Trophoblast cell (in vitro differentiated cells and primary cell): ENCODE results near the gene HOMER3.

Source experiments
- DNase-seq, 2 donors: peaks; one replicate each; pipeline ENCODE4 v3.0.0-alpha.2; 2016
- H2AFZ ChIP-seq: 2 replicates; pipeline ENCODE4 v1.6.1; 2013; ENCODE audit warnings: low read length, moderate library complexity, mild to moderate bottlenecking; ENCODE audit not compliant: insufficient read depth, poor library complexity
- H2AK5ac ChIP-seq: 2 replicates; pipeline ENCODE4 v1.6.1; 2013; ENCODE audit warnings: mild to moderate bottlenecking, low read length
- H2BK120ac ChIP-seq: 2 replicates; pipeline ENCODE4 v1.6.1; 2013; ENCODE audit warnings: low read length, mild to moderate bottlenecking, moderate library complexity; ENCODE audit not compliant: insufficient read depth, poor library complexity
- H2BK12ac ChIP-seq: 2 replicates; pipeline ENCODE4 v1.6.1; 2013; ENCODE audit warnings: mild to moderate bottlenecking, low read length, moderate library complexity
- H2BK5ac ChIP-seq: 2 replicates; pipeline ENCODE4 v1.6.1; 2013; ENCODE audit warnings: low read length, low read depth, moderate library complexity, mild to moderate bottlenecking; ENCODE audit not compliant: poor library complexity
- H3K14ac ChIP-seq: 2 replicates; pipeline ENCODE4 v1.6.1; 2013; ENCODE audit warnings: mild to moderate bottlenecking, low read length
- H3K18ac ChIP-seq: 2 replicates; pipeline ENCODE4 v1.6.1; 2013; ENCODE audit warnings: mild to moderate bottlenecking, low read length
- H3K23ac ChIP-seq: 2 replicates; pipeline ENCODE4 v1.6.1; 2013; ENCODE audit warnings: low read length
- H3K27ac ChIP-seq: 2 replicates; pipeline ENCODE4 v1.5.1; 2013; ENCODE audit warnings: low read depth, mild to moderate bottlenecking, inconsistent platforms, low read length, moderate library complexity
- H3K27me3 ChIP-seq: 2 replicates; pipeline ENCODE4 v1.6.1; 2013; ENCODE audit warnings: inconsistent platforms, mild to moderate bottlenecking, low read length, moderate library complexity; ENCODE audit not compliant: insufficient read depth
- H3K36me3 ChIP-seq, 2 experiments: 1 replicate in 1 of 2; 2 replicates in 1 of 2; pipeline ENCODE4 v1.6.1; 2013; ENCODE audit warnings: low read length in 2 of 2, mild to moderate bottlenecking in 2 of 2, moderate library complexity in 1 of 2; ENCODE audit not compliant: insufficient read depth in 2 of 2, control insufficient read depth in 1 of 2
- H3K4ac ChIP-seq: 2 replicates; pipeline ENCODE4 v1.6.1; 2013; ENCODE audit warnings: low read depth, mild to moderate bottlenecking, low read length, moderate library complexity
- H3K4me1 ChIP-seq, 2 experiments: 1 replicate in 1 of 2; 2 replicates in 1 of 2; pipeline ENCODE4 v1.6.1; 2013; ENCODE audit warnings: low read length in 2 of 2, mild to moderate bottlenecking in 2 of 2, moderate library complexity in 1 of 2; ENCODE audit not compliant: insufficient read depth in 2 of 2, control insufficient read depth in 1 of 2
- H3K4me2 ChIP-seq: 2 replicates; pipeline ENCODE4 v1.6.1; 2013; ENCODE audit warnings: inconsistent platforms, mild to moderate bottlenecking, low read length, moderate library complexity
- H3K4me3 ChIP-seq: 2 replicates; pipeline ENCODE4 v1.5.1; 2013; ENCODE audit warnings: mild to moderate bottlenecking, low read depth, low read length, inconsistent platforms
- H3K79me1 ChIP-seq: one replicate; pipeline ENCODE4 v1.6.1; 2013; ENCODE audit warnings: low read length
- H3K79me2 ChIP-seq: 2 replicates; pipeline ENCODE4 v1.6.1; 2013; ENCODE audit warnings: low read length, mild to moderate bottlenecking; ENCODE audit not compliant: control insufficient read depth, insufficient read depth, poor library complexity
- H3K9ac ChIP-seq: 2 replicates; pipeline ENCODE4 v1.6.1; 2013; ENCODE audit warnings: mild to moderate bottlenecking, low read length
- H3K9me3 ChIP-seq: 2 replicates; pipeline ENCODE4 v1.6.1; 2013; ENCODE audit warnings: low read depth, mild to moderate bottlenecking, control low read depth, inconsistent platforms, low read length; ENCODE audit not compliant: insufficient read depth
- H4K12ac ChIP-seq: 2 replicates; pipeline ENCODE4 v1.6.1; 2013; ENCODE audit warnings: low read depth, mild to moderate bottlenecking, low read length, moderate library complexity
- H4K8ac ChIP-seq: 2 replicates; pipeline ENCODE4 v1.6.1; 2013; ENCODE audit warnings: low read depth, mild to moderate bottlenecking, low read length, moderate library complexity
- H4K91ac ChIP-seq: one replicate; pipeline ENCODE4 v1.6.1; 2013; ENCODE audit warnings: low read depth, mild to moderate bottlenecking, low read length, moderate library complexity
- WGBS: extraction: QIAGEN DNeasy Blood & Tissue Kit; methylation state at CpG from one replicate; pipeline ENCODE4 v1.1.7; 2013; ENCODE audit warnings: missing lambda C conversion rate; ENCODE audit not compliant: insufficient read length, insufficient coverage; ENCODE audit errors: extremely low coverage; 5-methylcytosine and 5-hydroxymethylcytosine counted together

HOMER3 gene

GRCh38 chr19:18897094-18898029, 43.7 kb downstream of the HOMER3 start:
- no peak overlapping the region for H2BK5ac ChIP-seq
- peaks cover 7 to 11% of the 10 kb centered on the region in 2 experiments for H3K4me1 ChIP-seq
- H4K8ac ChIP-seq: no peak overlapping the region
- no peak for DNase-seq
- no peak overlapping the region for H3K4ac ChIP-seq
- H2BK12ac ChIP-seq: no peak overlapping the region
- H3K27ac ChIP-seq: no peak overlapping the region
- no peak overlapping the region for H3K9ac ChIP-seq
- H2AK5ac ChIP-seq: no peak overlapping the region
- peaks cover 9% of the 10 kb centered on the region for H3K9me3 ChIP-seq
- no CpG with 5 or more reads among the region's 25 CpGs for WGBS
- peaks cover 6% of the 10 kb centered on the region for H3K27me3 ChIP-seq
- no peak overlapping the region for H3K4me2 ChIP-seq
- H3K4me3 ChIP-seq: peak overlapping the region; percentile 43
- H3K18ac ChIP-seq: no peak overlapping the region
- no peak overlapping the region for H2BK120ac ChIP-seq
- H4K91ac ChIP-seq: no peak overlapping the region
- H3K14ac ChIP-seq: no peak overlapping the region
- H3K79me1 ChIP-seq: peaks cover 2% of the 10 kb centered on the region
- H3K23ac ChIP-seq: no peak overlapping the region
- no peak overlapping the region for H4K12ac ChIP-seq
- no peaks in the 10 kb centered on the region for H3K79me2 ChIP-seq
- H2AFZ ChIP-seq: no peak overlapping the region
- H3K36me3 ChIP-seq: peaks cover 23 to 29% of the 10 kb centered on the region in 2 experiments

- Histone ChIP-seq H3K4ac (no peak overlapping the region), H3K36me3 (peaks cover 22 to 29% of the 10 kb centered on the region in 2 experiments), H2BK12ac (no peak overlapping the region), H3K79me1 (peaks cover 2% of the 10 kb centered on the region), H3K4me3 (no peak overlapping the region), H2AK5ac (no peak overlapping the region), H3K4me1 (peaks cover 7 to 11% of the 10 kb centered on the region in 2 experiments), H4K91ac (no peak overlapping the region), H4K8ac (no peak overlapping the region), H3K4me2 (no peak overlapping the region), H4K12ac (no peak overlapping the region), H3K9ac (no peak overlapping the region), H2BK5ac (no peak overlapping the region), H3K27ac (no peak overlapping the region), H3K14ac (no peak overlapping the region), H3K23ac (no peak overlapping the region), H3K79me2 (no peaks in the 10 kb centered on the region), H3K9me3 (peaks cover 9% of the 10 kb centered on the region), H2AFZ (no peak overlapping the region), H3K27me3 (peaks cover 6% of the 10 kb centered on the region), H2BK120ac (no peak overlapping the region), H3K18ac (no peak overlapping the region)
- whole genome bisulfite sequencing: no CpG with 5 or more reads among the region's 33 CpGs
- DNase-seq: peak in 1 of 2 donors; percentile 19
These were observed 44.6 kb downstream of the HOMER3 start for GRCh38 chr19:18896421-18896841.

GRCh38 chr19:18895824-18896341, 45.1 kb downstream of the HOMER3 start, which contains the start of gene CERS1:
CERS1 (minus strand) TSS chr19:18896158; CDS start chr19:18896072, 86 bp downstream.
- Histone ChIP-seq H2AFZ (peak within 1 kb of the TSS; percentile 2), H2BK120ac (no peak within 1 kb of the TSS), H3K27me3 (peaks cover 6% of the 10 kb centered on the region), H3K4me3 (peak within 1 kb of the TSS; percentile 66), H3K79me1 (peaks cover 2% of the 10 kb centered on the region), H4K91ac (no peak within 1 kb of the TSS), H3K9ac (peak within 1 kb of the TSS; percentile 25), H3K9me3 (peaks cover 6% of the 10 kb centered on the region), H2AK5ac (no peak within 1 kb of the TSS), H3K23ac (no peak within 1 kb of the TSS), H3K4me1 (peaks cover 7 to 11% of the 10 kb centered on the region in 2 experiments), H3K14ac (peak within 1 kb of the TSS; percentile 27), H3K79me2 (no peaks in the 10 kb centered on the region), H2BK5ac (no peak within 1 kb of the TSS), H3K4me2 (peak within 1 kb of the TSS; percentile 94), H3K18ac (no peak within 1 kb of the TSS), H3K4ac (no peak within 1 kb of the TSS), H3K27ac (no peak within 1 kb of the TSS), H3K36me3 (peaks cover 16 to 23% of the 10 kb centered on the region in 2 experiments), H2BK12ac (no peak within 1 kb of the TSS), H4K12ac (no peak within 1 kb of the TSS), H4K8ac (no peak within 1 kb of the TSS)
- no CpG with 5 or more reads among the region's 89 CpGs for WGBS
- DNase-seq: peak in 1 of 2 donors; percentile 22

GRCh38 chr19:18895038-18895823, 45.8 kb downstream of the HOMER3 start:
- Histone ChIP-seq H3K4ac (no peak overlapping the region), H4K8ac (no peak overlapping the region), H3K4me3 (peak overlapping the region; percentile 66), H3K79me2 (no peaks in the 10 kb centered on the region), H2AK5ac (no peak overlapping the region), H3K27me3 (peaks cover 6% of the 10 kb centered on the region), H4K12ac (no peak overlapping the region), H3K4me2 (peak overlapping the region; percentile 94), H2AFZ (peak overlapping the region; percentile 2), H3K14ac (peak overlapping the region; percentile 27), H3K9me3 (peaks cover 6% of the 10 kb centered on the region), H4K91ac (no peak overlapping the region), H3K9ac (peak overlapping the region; percentile 25), H2BK5ac (no peak overlapping the region), H3K79me1 (peaks cover 2% of the 10 kb centered on the region), H2BK120ac (no peak overlapping the region), H3K36me3 (peaks cover 10 to 17% of the 10 kb centered on the region in 2 experiments), H3K27ac (no peak overlapping the region), H3K23ac (no peak overlapping the region), H3K18ac (no peak overlapping the region), H3K4me1 (peaks cover 7 to 11% of the 10 kb centered on the region in 2 experiments), H2BK12ac (no peak overlapping the region)
- no CpG with 5 or more reads among the region's 72 CpGs for WGBS
- peak in 1 of 2 donors; percentile 35 for DNase-seq
